HG03342 (cell line): ENCODE results near the gene PLEKHM3.
"Not testable (repeated sequence)": the region's sequence is repeated elsewhere in the genome, so short reads cannot be mapped to it uniquely, and the experiment has no call there.

Experiments used
- ATAC-seq: cut with Tn5 transposase; IDR thresholded peaks from one replicate; pipeline ENCODE4 v1.9.1; 2021; ENCODE audit warnings: mild to moderate bottlenecking, moderate library complexity; ENCODE audit not compliant: unreplicated experiment

The PLEKHM3 gene

GRCh38 chr2:208037564-208038487 lies 12.5 kb upstream of the PLEKHM3 start:
- no peak for ATAC-seq

GRCh38 chr2:208036357-208036756 lies 11.0 kb upstream of the PLEKHM3 start:
- ATAC-seq: no peak

- no peak for ATAC-seq
These were observed 9.3 kb upstream of the PLEKHM3 start for GRCh38 chr2:208034503-208035140.

GRCh38 chr2:208033701-208034502 lies 8.6 kb upstream of the PLEKHM3 start:
- ATAC-seq: peak; percentile 92

- no peak for ATAC-seq
These were observed 6.3 kb upstream of the PLEKHM3 start for GRCh38 chr2:208031608-208032019.

- peak; percentile 16 for ATAC-seq
These were observed 472 bp upstream of the PLEKHM3 start for GRCh38 chr2:208025814-208026184.

GRCh38 chr2:208024091-208024490 lies 1.2 kb downstream of the PLEKHM3 start:
- no peak for ATAC-seq

GRCh38 chr2:208020253-208020652 lies 5.1 kb downstream of the PLEKHM3 start:
- ATAC-seq: no peak

GRCh38 chr2:208018124-208018712 lies 7.1 kb downstream of the PLEKHM3 start:
- not testable (repeated sequence) for ATAC-seq

GRCh38 chr2:208017721-208018120 lies 7.6 kb downstream of the PLEKHM3 start:
- no peak for ATAC-seq

- ATAC-seq: no peak
These were observed 9.9 kb downstream of the PLEKHM3 start for GRCh38 chr2:208015475-208015874.

GRCh38 chr2:208013285-208014178 lies 11.8 kb downstream of the PLEKHM3 start:
- no peak for ATAC-seq

- ATAC-seq: no peak
These were observed 12.9 kb downstream of the PLEKHM3 start for GRCh38 chr2:208012449-208012848.

GRCh38 chr2:208010506-208010905 lies 14.8 kb downstream of the PLEKHM3 start:
- no peak for ATAC-seq

GRCh38 chr2:208006833-208007232 lies 18.5 kb downstream of the PLEKHM3 start:
- ATAC-seq: no peak

- ATAC-seq: no peak
These were observed 19.0 kb downstream of the PLEKHM3 start for GRCh38 chr2:208006337-208006736.

GRCh38 chr2:208001924-208002323 lies 23.4 kb downstream of the PLEKHM3 start:
- no peak for ATAC-seq

GRCh38 chr2:208000701-208001395 lies 24.5 kb downstream of the PLEKHM3 start:
- no peak for ATAC-seq

- no peak for ATAC-seq
These were observed 28.5 kb downstream of the PLEKHM3 start for GRCh38 chr2:207996848-207997247.
